HUES64 (cell line): ENCODE measurements around the gene DUSP6. TPM values are rescaled to one million over a fixed set of nuclear protein-coding genes. Genes with fewer than 3 reads are reported as not detected.

Experiments used
- H3K27ac ChIP-seq: 2 replicates; pipeline ENCODE4 v1.7.0; 2013; ENCODE audit warnings: low read depth, low read length, inconsistent platforms
- H3K27me3 ChIP-seq: 2 replicates; pipeline ENCODE4 v1.6.1; 2013; ENCODE audit warnings: mild to moderate bottlenecking, low read length; ENCODE audit not compliant: insufficient read depth
- H3K36me3 ChIP-seq: 2 replicates; pipeline ENCODE4 v1.6.1; 2013; ENCODE audit warnings: mild to moderate bottlenecking, low read length; ENCODE audit not compliant: insufficient read depth
- H3K4me1 ChIP-seq: 2 replicates; pipeline ENCODE4 v1.6.1; 2013; ENCODE audit warnings: mild to moderate bottlenecking, low read length, moderate library complexity; ENCODE audit not compliant: insufficient read depth
- H3K4me3 ChIP-seq: 2 replicates; pipeline ENCODE4 v1.5.1; 2013; ENCODE audit warnings: mild to moderate bottlenecking, low read length, moderate library complexity
- H3K9ac ChIP-seq: 2 replicates; pipeline ENCODE4 v1.6.1; 2013; ENCODE audit warnings: mild to moderate bottlenecking, low read depth, low read length
- H3K9me3 ChIP-seq: 2 replicates; pipeline ENCODE4 v1.6.1; 2013; ENCODE audit warnings: low read depth, low read length; ENCODE audit not compliant: insufficient read depth
- WGBS: fragments of 150-250, 120-280 bp; methylation state at CpG from one replicate; pipeline ENCODE4 v1.1.7; 2013; ENCODE audit warnings: missing lambda C conversion rate; 5-methylcytosine and 5-hydroxymethylcytosine counted together
- polyA plus RNA-seq, 2 experiments: library from polyadenylated mRNA; stranded (reverse); fragments of 50-300 nt; gene quantifications; one replicate each; pipeline ENCODE4 v1.2.3, GENCODE V29; 2013

Gene DUSP6, protein sequence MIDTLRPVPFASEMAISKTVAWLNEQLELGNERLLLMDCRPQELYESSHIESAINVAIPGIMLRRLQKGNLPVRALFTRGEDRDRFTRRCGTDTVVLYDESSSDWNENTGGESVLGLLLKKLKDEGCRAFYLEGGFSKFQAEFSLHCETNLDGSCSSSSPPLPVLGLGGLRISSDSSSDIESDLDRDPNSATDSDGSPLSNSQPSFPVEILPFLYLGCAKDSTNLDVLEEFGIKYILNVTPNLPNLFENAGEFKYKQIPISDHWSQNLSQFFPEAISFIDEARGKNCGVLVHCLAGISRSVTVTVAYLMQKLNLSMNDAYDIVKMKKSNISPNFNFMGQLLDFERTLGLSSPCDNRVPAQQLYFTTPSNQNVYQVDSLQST
- 124 TPM for polyA plus RNA-seq (2013, experiment 1 of 2)
- polyA plus RNA-seq (2013, experiment 2 of 2) = 138 TPM

DNA sequence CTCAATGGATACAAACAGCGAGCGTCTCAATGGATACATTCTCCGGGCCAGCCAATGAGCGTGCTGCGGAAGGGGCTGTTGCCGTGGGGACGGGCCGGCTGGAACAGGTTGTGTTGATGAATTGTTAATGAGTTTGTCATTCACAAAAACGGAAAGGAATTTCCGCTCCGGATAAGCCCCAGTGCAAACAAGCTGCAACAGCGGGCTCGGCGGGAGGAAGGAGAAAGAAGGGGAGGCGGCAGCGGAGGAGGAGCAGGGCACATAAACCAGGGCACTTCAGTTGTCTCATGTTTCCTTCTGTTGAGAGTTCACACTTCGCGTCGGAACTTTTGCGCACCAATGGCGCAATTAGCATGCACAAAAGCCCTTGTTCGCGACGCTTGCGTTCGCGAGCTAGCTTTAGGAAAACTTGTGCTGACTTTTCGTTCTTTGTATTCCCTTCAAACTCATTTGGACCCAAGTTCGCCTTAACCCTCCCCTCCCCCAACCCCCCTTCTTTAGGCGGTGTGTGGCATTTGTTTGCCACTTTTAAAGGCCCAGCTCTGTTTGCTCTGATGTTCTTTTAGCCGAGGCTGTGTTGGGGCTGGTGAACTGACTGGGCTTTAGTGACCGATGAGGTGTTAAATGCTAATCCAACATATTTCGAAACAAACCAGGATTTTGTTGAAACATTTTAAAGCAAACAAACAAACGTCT is at the start of gene DUSP6:
Gene DUSP6 (minus strand): TSS at position 10 of the 696 bp plus-strand sequence. CDS start 462 bp downstream, outside the sequence.
- Histone ChIP-seq H3K4me1 (peaks cover 49% of the 10 kb centered on the region), H3K27ac (peak within 1 kb of the TSS; percentile 90), H3K9me3 (no peaks in the 10 kb centered on the region), H3K27me3 (peaks cover 68% of the 10 kb centered on the region), H3K9ac (peak within 1 kb of the TSS; percentile 88), H3K4me3 (peak within 1 kb of the TSS; percentile 69), H3K36me3 (peaks cover 33% of the 10 kb centered on the region)
- WGBS = under 1% methylated on average over 34 of the region's 34 CpGs

GRCh38 chr12:89401433-89402058 is 49.2 kb upstream of the DUSP6 start:
- Histone ChIP-seq H3K27ac (no peak overlapping the region), H3K9me3 (no peaks in the 10 kb centered on the region), H3K27me3 (no peaks in the 10 kb centered on the region), H3K4me3 (no peak overlapping the region), H3K9ac (no peak overlapping the region), H3K4me1 (no peaks in the 10 kb centered on the region), H3K36me3 (no peaks in the 10 kb centered on the region)
- WGBS = 96% methylated on average over 3 of the region's 3 CpGs

DNA sequence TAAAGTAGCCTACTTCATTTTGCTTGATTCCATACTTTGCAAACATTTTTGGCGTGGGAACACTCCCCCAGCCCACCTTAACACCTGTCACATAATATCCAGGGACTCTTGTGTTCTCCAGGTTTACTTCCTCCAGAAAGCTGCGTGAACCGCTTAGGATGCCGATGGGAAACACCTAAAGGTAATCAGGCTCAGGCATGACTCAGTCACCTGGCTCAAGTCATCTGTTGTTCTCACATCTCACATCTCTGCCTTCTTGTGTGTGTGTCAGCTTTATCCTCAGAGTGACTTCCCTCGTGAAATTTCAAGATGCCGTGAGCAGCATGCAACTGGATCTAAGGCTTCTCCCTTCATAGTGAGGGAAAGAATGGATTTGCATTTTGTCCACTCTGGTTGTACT is 48.1 kb upstream of the DUSP6 start:
- 95% methylated on average over 6 of the region's 6 CpGs for WGBS
- H3K9me3 ChIP-seq = no peaks in the 10 kb centered on the region
- 0 out of 2 replicates have a peak, but pooled peaks cover 2% of the 10 kb centered on the region for H3K4me1 ChIP-seq
- no peaks in the 10 kb centered on the region for H3K27me3 ChIP-seq
- no peak overlapping the region for H3K4me3 ChIP-seq
- no peaks in the 10 kb centered on the region for H3K36me3 ChIP-seq
- H3K27ac ChIP-seq = no peak overlapping the region
- no peak overlapping the region for H3K9ac ChIP-seq

- Histone ChIP-seq H3K4me1 (0 out of 2 replicates have a peak, but pooled peaks cover 2% of the 10 kb centered on the region), H3K4me3 (no peak overlapping the region), H3K36me3 (no peaks in the 10 kb centered on the region), H3K27ac (no peak overlapping the region), H3K9ac (no peak overlapping the region), H3K9me3 (no peaks in the 10 kb centered on the region), H3K27me3 (no peaks in the 10 kb centered on the region)
- WGBS = 77% methylated on average over 4 of the region's 4 CpGs
Observed at GRCh38 chr12:89395712-89396111, 43.4 kb upstream of the DUSP6 start.

GRCh38 chr12:89393551-89394121 is 41.3 kb upstream of the DUSP6 start:
- no peak overlapping the region for H3K27ac ChIP-seq
- no peak overlapping the region for H3K4me3 ChIP-seq
- no peaks in the 10 kb centered on the region for H3K36me3 ChIP-seq
- WGBS = 88% methylated on average over 3 of the region's 3 CpGs
- H3K9ac ChIP-seq = no peak overlapping the region
- H3K27me3 ChIP-seq = no peaks in the 10 kb centered on the region
- 0 out of 2 replicates have a peak, but pooled peaks cover 2% of the 10 kb centered on the region for H3K4me1 ChIP-seq
- no peaks in the 10 kb centered on the region for H3K9me3 ChIP-seq

DNA sequence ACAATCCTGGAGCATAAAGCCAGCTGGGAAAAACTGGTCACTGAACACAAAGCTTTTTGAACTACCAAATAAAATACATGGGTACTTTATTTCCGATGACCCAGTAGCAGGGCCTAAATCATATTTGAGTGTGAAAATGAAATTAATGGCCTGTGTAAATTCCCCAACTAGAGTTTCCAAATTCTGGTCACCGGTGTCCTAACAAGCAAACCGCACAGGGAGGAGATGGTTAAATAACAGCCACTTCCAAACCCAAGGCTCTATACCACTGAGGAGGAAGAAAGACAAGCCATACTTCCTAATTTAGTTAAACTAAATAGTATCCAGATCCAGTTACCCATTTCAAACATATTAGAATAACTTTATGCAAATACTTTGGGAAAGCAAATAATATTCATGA is 40.1 kb upstream of the DUSP6 start:
- 90% methylated on average over 1 of the region's 3 CpGs for WGBS
- Histone ChIP-seq H3K9me3 (no peaks in the 10 kb centered on the region), H3K27ac (no peak overlapping the region), H3K4me1 (0 out of 2 replicates have a peak, but pooled peaks cover 2% of the 10 kb centered on the region), H3K36me3 (no peaks in the 10 kb centered on the region), H3K27me3 (no peaks in the 10 kb centered on the region), H3K9ac (no peak overlapping the region), H3K4me3 (no peak overlapping the region)

GRCh38 chr12:89391726-89392336 is 39.5 kb upstream of the DUSP6 start:
- 94% methylated on average over 6 of the region's 6 CpGs for WGBS
- H3K27ac ChIP-seq = no peak overlapping the region
- 0 out of 2 replicates have a peak, but pooled peaks cover 2% of the 10 kb centered on the region for H3K4me1 ChIP-seq

DNA sequence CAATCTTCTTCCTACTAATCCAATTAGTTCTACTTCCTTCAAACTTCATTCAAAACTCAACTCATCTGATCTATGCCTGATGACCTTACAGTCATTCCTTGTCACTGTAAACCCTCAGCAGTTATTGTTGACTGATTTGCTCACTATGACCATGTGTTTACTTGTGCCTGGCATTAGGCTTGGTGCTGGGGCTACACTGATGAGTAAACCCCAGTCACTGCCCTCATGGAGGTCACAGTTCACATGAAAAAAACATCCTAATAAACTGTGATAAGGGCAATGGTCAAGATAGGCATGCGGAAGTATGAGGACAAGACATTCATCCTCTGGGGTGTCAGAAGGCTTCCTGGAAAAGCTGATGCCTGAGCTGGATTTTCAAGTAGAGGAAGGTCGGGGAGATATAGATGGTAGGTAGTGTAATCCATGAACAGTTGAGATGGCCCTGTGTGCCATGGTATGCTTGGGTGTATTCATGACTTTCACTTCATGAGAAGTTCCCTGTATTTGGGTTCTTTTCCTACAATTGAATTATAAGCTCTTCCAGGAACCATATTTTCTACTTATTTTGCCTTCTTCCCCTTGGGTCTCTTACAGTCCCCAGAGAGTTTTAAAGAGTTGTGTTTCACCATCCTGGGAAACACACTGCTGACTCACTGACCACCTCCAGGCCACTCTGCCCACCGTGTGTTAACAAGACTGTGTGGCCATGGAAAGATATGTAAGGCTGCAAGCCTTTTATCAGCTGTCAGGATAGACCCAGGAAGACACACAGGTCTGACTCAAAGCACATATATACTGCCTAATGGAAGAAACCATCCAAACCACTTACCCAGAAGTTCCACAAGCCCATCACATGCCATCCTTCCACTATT is 38.7 kb upstream of the DUSP6 start:
- Histone ChIP-seq H3K36me3 (no peaks in the 10 kb centered on the region), H3K27ac (no peak overlapping the region), H3K27me3 (no peaks in the 10 kb centered on the region), H3K4me1 (peaks cover 8% of the 10 kb centered on the region), H3K9ac (no peak overlapping the region), H3K9me3 (no peaks in the 10 kb centered on the region), H3K4me3 (no peak overlapping the region)
- WGBS = 89% methylated on average over 3 of the region's 3 CpGs

More at GRCh38 chr12:89391726-89392336, 39.5 kb upstream of the DUSP6 start:
- H3K4me3 ChIP-seq = no peak overlapping the region
- no peaks in the 10 kb centered on the region for H3K27me3 ChIP-seq
- H3K36me3 ChIP-seq = no peaks in the 10 kb centered on the region
- H3K9ac ChIP-seq = no peak overlapping the region
- no peaks in the 10 kb centered on the region for H3K9me3 ChIP-seq

- Histone ChIP-seq H3K27ac (no peak overlapping the region), H3K36me3 (no peaks in the 10 kb centered on the region), H3K4me1 (peaks cover 10% of the 10 kb centered on the region), H3K4me3 (no peak overlapping the region), H3K9me3 (no peaks in the 10 kb centered on the region), H3K9ac (no peak overlapping the region), H3K27me3 (no peaks in the 10 kb centered on the region)
- 93% methylated on average over 6 of the region's 6 CpGs for WGBS
Observed at GRCh38 chr12:89389755-89390661, 37.7 kb upstream of the DUSP6 start.
